SU-DHL-6 (cell line): Measurements from ENCODE around the gene PPEF2.

Experiments
- H2AFZ ChIP-seq: fragments of 200-600 bp; sonication (generic); 2 replicates; pipeline ENCODE4 v1.6.1; 2014; ENCODE audit warnings: low read depth, mild to moderate bottlenecking, moderate library complexity, mixed read lengths, antibody characterized with exemption, low read length; ENCODE audit not compliant: severe bottlenecking
- H3F3A ChIP-seq: fragments of 200-600 bp; shearing (Covaris generic); 2 replicates; pipeline ENCODE4 v1.6.0; 2016; ENCODE audit warnings: antibody characterized with exemption, mild to moderate bottlenecking; ENCODE audit not compliant: insufficient read depth
- H3K27ac ChIP-seq: fragments of 200-600 bp; sonication (generic); 2 replicates; pipeline ENCODE4 v1.5.1; 2016; ENCODE audit warnings: low read depth, mild to moderate bottlenecking, low read length, moderate library complexity, mixed read lengths
- H3K27me3 ChIP-seq: fragments of 200-600 bp; sonication (generic), shearing (Covaris generic); 2 replicates; pipeline ENCODE4 v1.6.0; 2014; ENCODE audit warnings: mild to moderate bottlenecking, low read length
- H3K36me3 ChIP-seq: fragments of 200-600 bp; sonication (generic); 2 replicates; pipeline ENCODE4 v1.6.1; 2014; ENCODE audit warnings: mild to moderate bottlenecking, low read length, mixed read lengths
- H3K4me2 ChIP-seq: fragments of 300-600, 200-600 bp; shearing (Covaris generic), sonication (generic); 2 replicates; pipeline ENCODE4 v1.6.0; 2014; ENCODE audit warnings: low read length, low read depth, mild to moderate bottlenecking; ENCODE audit not compliant: poor library complexity, severe bottlenecking
- H3K4me3 ChIP-seq: fragments of 200-600 bp; sonication (generic); 2 replicates; pipeline ENCODE4 v1.5.1; 2014; ENCODE audit warnings: antibody characterized with exemption, low read length, mild to moderate bottlenecking, mixed read lengths; ENCODE audit not compliant: insufficient read depth, poor library complexity, severe bottlenecking
- H3K79me2 ChIP-seq: fragments of 200-600 bp; sonication (generic); 2 replicates; pipeline ENCODE4 v1.6.1; 2014; ENCODE audit warnings: mild to moderate bottlenecking, low read length, moderate library complexity; ENCODE audit not compliant: insufficient read depth
- H3K9ac ChIP-seq: fragments of 200-600 bp; sonication (generic); 2 replicates; pipeline ENCODE4 v1.7.0; 2014; ENCODE audit warnings: mild to moderate bottlenecking, low read length
- H3K9me2 ChIP-seq: fragments of 200-600 bp; sonication (generic); replicated peaks from 2 replicates; pipeline ENCODE4 v1.6.1; 2014; ENCODE audit warnings: low read length; ENCODE audit not compliant: insufficient read depth
- H3K9me3 ChIP-seq: fragments of 200-600 bp; sonication (generic); 2 replicates; pipeline ENCODE4 v1.6.1; 2014; ENCODE audit warnings: low read length, mixed read lengths; ENCODE audit not compliant: insufficient read depth
- H4K20me1 ChIP-seq: fragments of 200-600 bp; sonication (generic); 2 replicates; pipeline ENCODE4 v1.6.1; 2014; ENCODE audit warnings: low read depth, mild to moderate bottlenecking, antibody characterized with exemption, low read length, moderate library complexity, mixed read lengths
- CTCF ChIP-seq: fragments of 200-600 bp; sonication (generic); IDR thresholded peaks from one replicate; pipeline ENCODE4 v1.5.1; 2017; ENCODE audit warnings: antibody characterized with exemption, mild to moderate bottlenecking, low read length, moderate library complexity; ENCODE audit not compliant: insufficient read depth, poor library complexity, severe bottlenecking
- EZH2phosphoT487 ChIP-seq: fragments of 200-600 bp; sonication (generic), shearing (Covaris generic); conservative IDR thresholded peaks from 2 replicates; pipeline ENCODE4 v1.6.1; 2018; ENCODE audit warnings: mild to moderate bottlenecking, antibody characterized with exemption, low read length, moderate library complexity, mixed read lengths

The PPEF2 gene

DNA sequence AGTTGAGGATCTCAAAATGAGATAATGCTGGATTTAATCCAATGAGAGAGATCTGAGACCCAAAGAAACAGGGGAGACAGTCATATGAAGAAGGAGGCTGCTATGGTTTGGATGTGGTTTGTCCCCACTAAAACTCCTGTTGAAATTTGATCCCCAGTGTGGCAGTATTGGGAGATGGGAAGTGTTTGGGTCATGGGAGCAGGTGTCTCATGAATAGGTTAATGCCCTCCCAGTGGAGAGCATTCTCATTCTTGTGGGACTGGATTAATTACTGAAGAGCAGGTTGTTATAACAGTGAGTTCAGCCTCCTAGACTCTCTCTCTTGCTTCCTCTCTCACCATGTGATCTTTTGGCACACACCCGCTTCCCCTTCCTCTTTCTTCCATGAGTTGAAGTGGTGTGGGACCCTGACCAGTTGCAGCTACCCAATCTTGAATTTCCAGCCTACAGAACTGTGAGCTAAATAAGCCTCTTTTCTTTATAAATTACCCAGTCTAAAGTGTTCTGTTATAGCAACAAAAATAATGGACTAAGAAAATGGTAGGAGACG is 70.3 kb downstream of the PPEF2 start:
- no peak overlapping the region for H3K27ac ChIP-seq
- no peak overlapping the region for H2AFZ ChIP-seq
- H4K20me1 ChIP-seq = no peaks in the 10 kb centered on the region
- no peaks in the 10 kb centered on the region for H3K9me2 ChIP-seq
- H3F3A ChIP-seq = no peaks in the 10 kb centered on the region
- no peak overlapping the region for H3K9ac ChIP-seq
- no peak overlapping the region for H3K4me3 ChIP-seq
- no peaks in the 10 kb centered on the region for H3K79me2 ChIP-seq
- H3K27me3 ChIP-seq = no peaks in the 10 kb centered on the region
- no peaks in the 10 kb centered on the region for H3K9me3 ChIP-seq
- H3K36me3 ChIP-seq = no peaks in the 10 kb centered on the region
- TF ChIP-seq EZH2phosphoT487 (no peak), CTCF (no peak)
- H3K4me2 ChIP-seq = no peak overlapping the region

- Histone ChIP-seq H2AFZ (no peak overlapping the region), H3K27me3 (no peaks in the 10 kb centered on the region), H3K9ac (no peak overlapping the region), H3K9me3 (no peaks in the 10 kb centered on the region), H3K9me2 (no peaks in the 10 kb centered on the region), H3K79me2 (no peaks in the 10 kb centered on the region), H3K27ac (no peak overlapping the region), H3K36me3 (no peaks in the 10 kb centered on the region), H3K4me3 (no peak overlapping the region), H4K20me1 (no peaks in the 10 kb centered on the region), H3K4me2 (no peak overlapping the region), H3F3A (no peaks in the 10 kb centered on the region)
- no peak for TF ChIP-seq EZH2phosphoT487
Observed at GRCh38 chr4:75830906-75831305, 71.3 kb downstream of the PPEF2 start.

- H3K9me3 ChIP-seq = no peaks in the 10 kb centered on the region
- H4K20me1 ChIP-seq = no peaks in the 10 kb centered on the region
- no peaks in the 10 kb centered on the region for H3F3A ChIP-seq
- no peaks in the 10 kb centered on the region for H3K36me3 ChIP-seq
- H3K9me2 ChIP-seq = no peaks in the 10 kb centered on the region
- no peak overlapping the region for H3K4me3 ChIP-seq
- H3K9ac ChIP-seq = no peak overlapping the region
- H3K79me2 ChIP-seq = no peaks in the 10 kb centered on the region
- no peak overlapping the region for H2AFZ ChIP-seq
- H3K27me3 ChIP-seq = no peaks in the 10 kb centered on the region
- H3K27ac ChIP-seq = no peak overlapping the region
- no peak overlapping the region for H3K4me2 ChIP-seq
- TF ChIP-seq CTCF (no peak), EZH2phosphoT487 (no peak)
Observed at GRCh38 chr4:75823812-75824211, 78.4 kb downstream of the PPEF2 start.

DNA sequence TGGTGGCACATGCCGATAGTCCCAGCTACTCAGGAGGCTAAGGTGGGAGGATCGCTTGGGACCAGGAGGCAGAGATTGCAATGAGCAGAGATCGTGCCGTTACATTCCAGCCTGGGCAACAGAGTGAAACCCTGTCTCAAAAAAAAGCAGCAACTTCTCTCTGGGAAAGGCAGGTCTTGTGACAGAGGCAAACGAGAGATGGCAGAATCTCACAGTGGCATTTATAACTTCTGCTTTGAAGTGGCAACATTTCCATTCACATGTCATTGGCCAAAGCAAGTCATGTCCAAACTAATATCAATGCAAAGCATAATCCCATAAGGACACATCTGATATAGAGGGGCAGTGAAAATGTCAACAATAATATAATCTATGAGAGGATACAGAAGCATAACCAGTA is 79.8 kb downstream of the PPEF2 start:
- H2AFZ ChIP-seq = no peak overlapping the region
- H3K36me3 ChIP-seq = no peaks in the 10 kb centered on the region
- no peak overlapping the region for H3K27ac ChIP-seq
- H3K9ac ChIP-seq = no peak overlapping the region
- no peak overlapping the region for H3K4me2 ChIP-seq
- H3K4me3 ChIP-seq = no peak overlapping the region
- no peaks in the 10 kb centered on the region for H3K79me2 ChIP-seq
- H3F3A ChIP-seq = no peaks in the 10 kb centered on the region
- no peak for TF ChIP-seq EZH2phosphoT487
- TF ChIP-seq CTCF = no peak
- no peaks in the 10 kb centered on the region for H3K9me2 ChIP-seq
- no peaks in the 10 kb centered on the region for H3K27me3 ChIP-seq
- no peaks in the 10 kb centered on the region for H3K9me3 ChIP-seq
- H4K20me1 ChIP-seq = no peaks in the 10 kb centered on the region
